HG02884 (cell line): ENCODE results near the gene ATP10B.
"Not testable (repeated sequence)": the region's sequence is repeated elsewhere in the genome, so short reads cannot be mapped to it uniquely, and the experiment has no call there.

ENCODE experiments used
- ATAC-seq: cut with Tn5 transposase; IDR thresholded peaks from one replicate; pipeline ENCODE4 v1.9.1; 2021; ENCODE audit warnings: mild to moderate bottlenecking, moderate library complexity; ENCODE audit not compliant: unreplicated experiment

Gene ATP10B

GRCh38 chr5:160852049-160852448 lies at the start of gene ATP10B:
Gene ATP10B (minus strand): TSS chr5:160852211. CDS start chr5:160688074, 164,137 bp downstream.
- ATAC-seq, result no peak

- no peak for ATAC-seq
These were observed 49.6 kb upstream of the ATP10B start for GRCh38 chr5:160901656-160902055.

- ATAC-seq, result no peak
These were observed 47.7 kb upstream of the ATP10B start for GRCh38 chr5:160899735-160900134.

GRCh38 chr5:160893180-160893964 lies 41.4 kb upstream of the ATP10B start:
- ATAC-seq, result not testable (repeated sequence)

- no peak for ATAC-seq
These were observed 35.8 kb upstream of the ATP10B start for GRCh38 chr5:160887780-160888179.

GRCh38 chr5:160873560-160874200 lies 21.7 kb upstream of the ATP10B start:
- ATAC-seq, result not testable (repeated sequence)

- ATAC-seq, result no peak
These were observed 18.0 kb upstream of the ATP10B start for GRCh38 chr5:160869989-160870521.

GRCh38 chr5:160867976-160868375 lies 16.0 kb upstream of the ATP10B start:
- no peak for ATAC-seq

GRCh38 chr5:160851451-160851850 lies 560 bp downstream of the ATP10B start:
- ATAC-seq, result no peak

GRCh38 chr5:160850421-160850820 lies 1.6 kb downstream of the ATP10B start:
- ATAC-seq, result no peak

GRCh38 chr5:160847526-160848085 lies 4.4 kb downstream of the ATP10B start:
- no peak for ATAC-seq

GRCh38 chr5:160846642-160847041 lies 5.4 kb downstream of the ATP10B start:
- ATAC-seq, result no peak

- ATAC-seq, result no peak
These were observed 7.8 kb downstream of the ATP10B start for GRCh38 chr5:160844177-160844576.

GRCh38 chr5:160843240-160843639 lies 8.8 kb downstream of the ATP10B start:
- ATAC-seq, result peak; percentile 88

GRCh38 chr5:160837749-160838593 lies 14.0 kb downstream of the ATP10B start:
- ATAC-seq, result no peak

- ATAC-seq, result no peak
These were observed 14.8 kb downstream of the ATP10B start for GRCh38 chr5:160837211-160837610.

GRCh38 chr5:160835818-160836528 lies 16.0 kb downstream of the ATP10B start:
- peak; percentile 58 for ATAC-seq

- ATAC-seq, result no peak
These were observed 16.6 kb downstream of the ATP10B start for GRCh38 chr5:160835376-160835775.

- no peak for ATAC-seq
These were observed 18.2 kb downstream of the ATP10B start for GRCh38 chr5:160833806-160834205.

- ATAC-seq, result no peak
These were observed 20.2 kb downstream of the ATP10B start for GRCh38 chr5:160831801-160832200.
